H1 (cell line): ENCODE measurements around the gene SLX4. TPM values are rescaled to one million over a fixed set of nuclear protein-coding genes. Genes with fewer than 3 reads are reported as not detected.

Experiments
- CTCF ChIA-PET: fragments of 300-600 bp; sonication (Branson Sonifier 250); formaldehyde crosslinking; loops from one replicate; lab custom pipeline; 2021; ENCODE audit not compliant: partially characterized antibody; lab: Charles Lee
- POLR2A ChIA-PET: fragments of 300-600 bp; sonication (Branson Sonifier 250); formaldehyde crosslinking; loops from one replicate; lab custom pipeline; 2021; ENCODE audit warnings: inconsistent platforms; ENCODE audit not compliant: partially characterized antibody; lab: Charles Lee
- DNase-seq, 2 experiments: peaks; one replicate each; pipeline versions ENCODE4 v3.0.0 to v3.0.0-alpha.2; 2010 to 2022; ENCODE audit warnings: low spot score in 2 of 2, low read depth in 1 of 2, mixed read lengths in 1 of 2
- FAIRE-seq: peaks from 2 replicates; lab custom pipeline; 2011; peaks lifted over from hg19 to GRCh38; lab: Jason Lieb, UNC
- H2AFZ ChIP-seq: 2 replicates; pipeline ENCODE4 v1.8.1; 2012; ENCODE audit warnings: low read length, inconsistent platforms
- H2AK5ac ChIP-seq: 2 replicates; pipeline ENCODE4 v1.6.1; 2013; ENCODE audit warnings: low read depth, low read length
- H2BK120ac ChIP-seq: replicated peaks from 2 replicates; pipeline ENCODE3; 2013; ENCODE audit warnings: low read depth, low read length, inconsistent platforms
- H2BK12ac ChIP-seq: 2 replicates; pipeline ENCODE4 v1.6.1; 2013; ENCODE audit warnings: low read depth, low read length
- H2BK15ac ChIP-seq: 2 replicates; pipeline ENCODE4 v1.6.1; 2013; ENCODE audit warnings: low read length
- H2BK20ac ChIP-seq: 2 replicates; pipeline ENCODE4 v1.6.1; 2013; ENCODE audit warnings: low read length
- H2BK5ac ChIP-seq: 2 replicates; pipeline ENCODE4 v1.6.1; 2013; ENCODE audit warnings: low read depth, low read length
- H3K14ac ChIP-seq: 2 replicates; pipeline ENCODE4 v1.6.1; 2013; ENCODE audit warnings: inconsistent platforms; ENCODE audit not compliant: insufficient read length
- H3K18ac ChIP-seq: 2 replicates; pipeline ENCODE4 v1.6.1; 2013; ENCODE audit warnings: low read length; ENCODE audit errors: extremely low read depth
- H3K23ac ChIP-seq: 2 replicates; pipeline ENCODE4 v1.6.1; 2013; ENCODE audit warnings: inconsistent platforms; ENCODE audit not compliant: insufficient read length
- H3K23me2 ChIP-seq: 2 replicates; pipeline ENCODE4 v1.6.1; 2013; ENCODE audit warnings: low read depth, low read length
- H3K27ac ChIP-seq: 2 replicates; pipeline ENCODE4 v1.6.1; 2011; ENCODE audit warnings: low read depth, low read length, inconsistent platforms
- H3K27me3 ChIP-seq, 4 experiments: replicated peaks in 1 of 4; 1 replicate in 1 of 4; 2 replicates in 3 of 4; pipeline versions ENCODE4 v1.6.1 to v1.8.1; 2011 to 2013; ENCODE audit warnings: low read length in 3 of 4, mild to moderate bottlenecking in 3 of 4, inconsistent platforms in 2 of 4, mixed read lengths in 2 of 4, moderate library complexity in 1 of 4; ENCODE audit not compliant: control insufficient read depth in 3 of 4, insufficient read depth in 3 of 4; ENCODE audit errors: extremely low read depth in 1 of 4
- H3K36me3 ChIP-seq, 4 experiments: 2 replicates each; pipeline versions ENCODE4 v1.6.1 to v1.8.1; 2011 to 2013; ENCODE audit warnings: mild to moderate bottlenecking in 4 of 4, low read length in 3 of 4, moderate library complexity in 2 of 4, control low read depth in 1 of 4, inconsistent platforms in 1 of 4; ENCODE audit not compliant: insufficient read depth in 4 of 4, control insufficient read depth in 2 of 4
- H3K4ac ChIP-seq: replicated peaks from 2 replicates; pipeline ENCODE3; 2013; ENCODE audit warnings: low read length, low read depth, mixed read lengths, inconsistent platforms; ENCODE audit not compliant: insufficient read length
- H3K4me1 ChIP-seq, 4 experiments: replicated peaks in 1 of 4; 1 replicate in 1 of 4; 2 replicates in 3 of 4; pipeline versions ENCODE4 v1.6.1 to v1.8.1; 2011 to 2013; ENCODE audit warnings: low read length in 3 of 4, inconsistent platforms in 2 of 4, mixed read lengths in 1 of 4; ENCODE audit not compliant: insufficient read depth in 4 of 4, control insufficient read depth in 3 of 4
- H3K4me2 ChIP-seq, 2 experiments: 2 replicates each; pipeline versions ENCODE4 v1.6.1 to v1.8.1; 2011 to 2013; ENCODE audit warnings: low read depth in 2 of 2, low read length in 2 of 2, control low read depth in 1 of 2, inconsistent platforms in 1 of 2, mild to moderate bottlenecking in 1 of 2; ENCODE audit not compliant: insufficient read depth in 1 of 2
- H3K4me3 ChIP-seq, 4 experiments: fragments of 200-600, 300-600 bp in 1 of 4; sonication (generic), shearing (Covaris generic), sonication (Bioruptor Twin) in 1 of 4; 2 replicates each; pipeline versions ENCODE4 v1.5.1 to v1.8.1; 2011 to 2016; ENCODE audit warnings: low read length in 4 of 4, low read depth in 3 of 4, control low read depth in 2 of 4, inconsistent platforms in 2 of 4, mild to moderate bottlenecking in 2 of 4, mixed read lengths in 1 of 4, moderate library complexity in 1 of 4; ENCODE audit not compliant: insufficient read depth in 2 of 4; ENCODE audit errors: extremely low read depth in 1 of 4
- H3K56ac ChIP-seq: replicated peaks from 2 replicates; pipeline ENCODE3; 2013; ENCODE audit warnings: low read depth, mild to moderate bottlenecking, mixed read lengths, low read length, inconsistent platforms; ENCODE audit not compliant: insufficient read length
- H3K79me1 ChIP-seq: 2 replicates; pipeline ENCODE4 v1.6.1; 2013; ENCODE audit warnings: low read depth, low read length, control low read depth
- H3K79me2 ChIP-seq, 2 experiments: 2 replicates each; pipeline versions ENCODE4 v1.6.1 to v1.8.1; 2012 to 2013; ENCODE audit warnings: low read length in 2 of 2, mild to moderate bottlenecking in 2 of 2, inconsistent platforms in 1 of 2; ENCODE audit not compliant: insufficient read depth in 2 of 2, control insufficient read depth in 1 of 2
- H3K9ac ChIP-seq, 4 experiments: replicated peaks in 1 of 4; 1 replicate in 1 of 4; 2 replicates in 3 of 4; pipeline versions ENCODE4 v1.6.1 to v1.8.1; 2011 to 2013; ENCODE audit warnings: low read depth in 3 of 4, low read length in 3 of 4, control low read depth in 2 of 4, mild to moderate bottlenecking in 2 of 4, moderate library complexity in 2 of 4, inconsistent platforms in 1 of 4; ENCODE audit errors: extremely low read depth in 1 of 4
- H3K9me3 ChIP-seq, 2 experiments: 2 replicates each; pipeline versions ENCODE4 v1.6.1 to v1.8.1; 2012 to 2013; ENCODE audit warnings: mild to moderate bottlenecking in 2 of 2, moderate library complexity in 2 of 2, control low read depth in 1 of 2, inconsistent platforms in 1 of 2, low read depth in 1 of 2, low read length in 1 of 2, mixed read lengths in 1 of 2; ENCODE audit not compliant: insufficient read depth in 2 of 2
- H4K20me1 ChIP-seq, 2 experiments: replicated peaks in 1 of 2; 2 replicates each; pipeline versions ENCODE3 to v1.8.1; 2011 to 2013; ENCODE audit warnings: inconsistent platforms in 2 of 2, low read length in 2 of 2, mild to moderate bottlenecking in 1 of 2; ENCODE audit not compliant: insufficient read depth in 2 of 2, control insufficient read depth in 1 of 2
- H4K5ac ChIP-seq: 2 replicates; pipeline ENCODE4 v1.6.1; 2013; ENCODE audit warnings: low read length, low read depth, mixed read lengths, inconsistent platforms; ENCODE audit not compliant: insufficient read length
- H4K8ac ChIP-seq: 2 replicates; pipeline ENCODE4 v1.8.0; 2013; ENCODE audit warnings: mild to moderate bottlenecking, moderate library complexity, low read length, inconsistent platforms; ENCODE audit not compliant: insufficient read depth; ENCODE audit errors: extremely low read depth
- H4K91ac ChIP-seq: replicated peaks from 2 replicates; pipeline ENCODE3; 2013; ENCODE audit warnings: low read length, mixed read lengths, inconsistent platforms; ENCODE audit not compliant: insufficient read length
- CHD1 ChIP-seq: IDR thresholded peaks from 2 replicates; pipeline ENCODE4 v1.6.1; 2012; ENCODE audit warnings: low read depth, low read length, improper control_type of control experiment
- CHD2 ChIP-seq: IDR thresholded peaks from 2 replicates; pipeline ENCODE4 v1.6.1; 2012; ENCODE audit warnings: low read length, improper control_type of control experiment
- FOSL1 ChIP-seq: IDR thresholded peaks from 2 replicates; pipeline ENCODE4 v1.6.1; 2011; ENCODE audit warnings: mild to moderate bottlenecking, low read depth, low read length, moderate library complexity; ENCODE audit not compliant: insufficient read depth
- JUND ChIP-seq: IDR thresholded peaks from 2 replicates; pipeline ENCODE4 v1.6.1; 2011; ENCODE audit warnings: mild to moderate bottlenecking, improper control_type of control experiment, low read length
- KDM1A ChIP-seq: fragments of 200-600, 300-600 bp; sonication (generic); IDR thresholded peaks from 2 replicates; pipeline ENCODE4 v1.7.1; 2016; ENCODE audit warnings: mild to moderate bottlenecking, low read length, borderline replicate concordance
- KDM5A ChIP-seq: fragments of 200-600 bp; IDR thresholded peaks from 2 replicates; pipeline ENCODE4 v1.7.1; 2012; ENCODE audit warnings: mild to moderate bottlenecking, low read length, inconsistent platforms, mixed read lengths
- NANOG ChIP-seq: IDR thresholded peaks from 2 replicates; pipeline ENCODE4 v1.6.1; 2011; ENCODE audit warnings: low read length, low read depth, mild to moderate bottlenecking, inconsistent platforms; ENCODE audit not compliant: insufficient read depth, poor library complexity, severe bottlenecking
- SAP30 ChIP-seq: fragments of 300-600 bp; sonication (generic); IDR thresholded peaks from 2 replicates; pipeline ENCODE4 v1.7.1; 2012; ENCODE audit warnings: low read length, moderate library complexity, mild to moderate bottlenecking, inconsistent platforms; ENCODE audit not compliant: insufficient read depth, insufficient replicate concordance
- SIN3A ChIP-seq, 2 experiments: IDR thresholded peaks in 1 of 2; conservative IDR thresholded peaks in 1 of 2; 2 replicates each; pipeline ENCODE4 v1.6.1; 2011 to 2012; ENCODE audit warnings: low read length in 2 of 2, improper control_type of control experiment in 1 of 2, low read depth in 1 of 2, mild to moderate bottlenecking in 1 of 2
- SIRT6 ChIP-seq: IDR thresholded peaks from one replicate; pipeline ENCODE4 v1.7.1; 2012; ENCODE audit warnings: low read length, inconsistent platforms
- TAF1 ChIP-seq: IDR thresholded peaks from 2 replicates; pipeline ENCODE4 v1.6.1; 2011; ENCODE audit warnings: mild to moderate bottlenecking, low read depth, low read length
- ZNF274 ChIP-seq: IDR thresholded peaks from 2 replicates; pipeline ENCODE4 v1.7.0; 2012; ENCODE audit warnings: low read length, borderline replicate concordance; ENCODE audit errors: extremely low read depth
- WGBS, 2 experiments: shearing (Covaris generic) in 1 of 2; methylation state at CpG; one replicate each; pipeline versions ENCODE4 v1.1.6 to v1.1.7; 2013 to 2015; ENCODE audit warnings: low lambda C conversion rate in 2 of 2, mixed read lengths in 2 of 2, inconsistent platforms in 1 of 2, low coverage in 1 of 2, missing lambda C conversion rate in 1 of 2; ENCODE audit not compliant: insufficient replicate concordance in 2 of 2, insufficient coverage in 1 of 2, insufficient read length in 1 of 2; ENCODE audit errors: extremely low coverage in 1 of 2, missing lambda C conversion rate in 1 of 2; 5-methylcytosine and 5-hydroxymethylcytosine counted together
- polyA plus RNA-seq, 7 experiments: library from polyadenylated mRNA; depleted of rRNA in 3 of 7; stranded (reverse) in 5 of 7; unstranded in 2 of 7; fragments of >200 nt in 5 of 7; fragments of 200-250 nt in 2 of 7; gene quantifications; 1 replicate in 5 of 7; 2 replicates in 1 of 7; 4 replicates in 1 of 7; pipeline versions ENCODE4 v1.2.1 to v1.2.3, GENCODE V29; 2011 to 2013; ENCODE audit warnings: missing spikeins in 2 of 7, mixed read lengths in 2 of 7
- total RNA-seq: library from RNA; stranded (reverse); fragmentation: NEBNext Ultra II Directional; extraction: Animal tissue kit (Norgen Biotek cat#: 25700); gene quantifications from 2 replicates; pipeline ENCODE4 v1.2.1, GENCODE V29; 2021

The SLX4 gene
- total and polyA plus RNA-seq, 2 of the 8 experiments (the other 6 are each of a cell fraction or from before 2014, with no cell fraction given), result 4.4 to 11.4 TPM

- Histone ChIP-seq H2BK15ac (no peak overlapping the region), H4K8ac (no peak overlapping the region), H3K23ac (no peak overlapping the region), H3K9me3 (no peaks in the 10 kb centered on the region), H3K18ac (no peak overlapping the region), H2BK5ac (no peak overlapping the region), H3K4ac (no peak overlapping the region), H3K79me1 (no peaks in the 10 kb centered on the region), H2BK20ac (no peak overlapping the region), H3K36me3 (peaks cover 0 to 12% (median 4%) of the 10 kb centered on the region in 4 experiments; a peak in 4 of 8 replicates), H3K79me2 (no peaks in the 10 kb centered on the region), H3K14ac (no peak overlapping the region), H4K91ac (no peak overlapping the region), H4K20me1 (peaks cover 0 to 2% of the 10 kb centered on the region in 2 experiments), H3K4me3 (no peak overlapping the region), H3K4me1 (peaks cover 0 to 4% (median 2%) of the 10 kb centered on the region in 4 experiments; a peak in 2 of 7 replicates), H2AFZ (no peak overlapping the region), H2AK5ac (no peak overlapping the region), H3K9ac (no peak overlapping the region), H2BK12ac (no peak overlapping the region), H3K27ac (no peak overlapping the region), H3K56ac (no peak overlapping the region), H2BK120ac (no peak overlapping the region), H3K4me2 (no peak overlapping the region), H3K27me3 (no peaks in the 10 kb centered on the region), H4K5ac (no peak overlapping the region), H3K23me2 (no peaks in the 10 kb centered on the region)
- DNase-seq (no peak), FAIRE-seq (no peak)
- CTCF ChIA-PET, result interaction anchor here (0.7 to 1.9 kb wide), 2 partner anchors 55 to 63 kb away, joined by 5 to 6 read pairs; no protein-coding TSS in a partner anchor
- 94% methylated on average over 5 of the region's 5 CpGs; no CpG with 5 or more reads in 1 of the 2 experiments for WGBS, 2 experiments
- TF ChIP-seq SIN3A (conservative IDR thresholded peaks at IDR 0.05 in 1 of 2, IDR thresholded peaks at IDR 0.05 in 1 of 2; ENCODE audit: low read depth in 1 of 2, low read length in 2 of 2), result no peak
- no peak for TF ChIP-seq ZNF274
- no peak for TF ChIP-seq TAF1
- TF ChIP-seq SAP30, result no peak
- TF ChIP-seq CHD2, result no peak
- TF ChIP-seq CHD1, result no peak
- no peak for TF ChIP-seq NANOG
- no peak for TF ChIP-seq FOSL1
- TF ChIP-seq KDM5A, result no peak
- TF ChIP-seq JUND, result no peak
- no peak for TF ChIP-seq SIRT6
- no peak for TF ChIP-seq KDM1A
- POLR2A ChIA-PET, result interaction anchor here (1.0 to 2.0 kb wide), 3 partner anchors 14 to 71 kb away, joined by 3 to 5 read pairs (median 5); partner anchors contain the start of gene NLRC3
Observed at GRCh38 chr16:3591436-3591803, 20.0 kb downstream of the SLX4 start.
